Hepatocyte (in vitro differentiated cells): ENCODE data around the gene XXYLT1.

Experiments
- EZH2 ChIP-seq: fragments of 200-600 bp; sonication (generic); IDR thresholded peaks from 2 replicates; pipeline ENCODE4 v1.6.1; 2016; ENCODE audit warnings: antibody characterized with exemption, mild to moderate bottlenecking, borderline replicate concordance
- EZH2phosphoT487 ChIP-seq: fragments of 200-600 bp; sonication (generic); IDR thresholded peaks from one replicate; pipeline ENCODE4 v1.6.1; 2018; ENCODE audit warnings: antibody characterized with exemption, mild to moderate bottlenecking, low read depth, moderate library complexity; ENCODE audit not compliant: unreplicated experiment, severe bottlenecking
- TF ChIP-seq, protein P1 (sequence below): fragments of 200-600 bp; sonication (generic); IDR thresholded peaks from 2 replicates; pipeline ENCODE4 v1.5.1; 2016; ENCODE audit warnings: antibody characterized with exemption, mild to moderate bottlenecking; ENCODE audit not compliant: poor library complexity

- TF ChIP-seq, protein P1, sequence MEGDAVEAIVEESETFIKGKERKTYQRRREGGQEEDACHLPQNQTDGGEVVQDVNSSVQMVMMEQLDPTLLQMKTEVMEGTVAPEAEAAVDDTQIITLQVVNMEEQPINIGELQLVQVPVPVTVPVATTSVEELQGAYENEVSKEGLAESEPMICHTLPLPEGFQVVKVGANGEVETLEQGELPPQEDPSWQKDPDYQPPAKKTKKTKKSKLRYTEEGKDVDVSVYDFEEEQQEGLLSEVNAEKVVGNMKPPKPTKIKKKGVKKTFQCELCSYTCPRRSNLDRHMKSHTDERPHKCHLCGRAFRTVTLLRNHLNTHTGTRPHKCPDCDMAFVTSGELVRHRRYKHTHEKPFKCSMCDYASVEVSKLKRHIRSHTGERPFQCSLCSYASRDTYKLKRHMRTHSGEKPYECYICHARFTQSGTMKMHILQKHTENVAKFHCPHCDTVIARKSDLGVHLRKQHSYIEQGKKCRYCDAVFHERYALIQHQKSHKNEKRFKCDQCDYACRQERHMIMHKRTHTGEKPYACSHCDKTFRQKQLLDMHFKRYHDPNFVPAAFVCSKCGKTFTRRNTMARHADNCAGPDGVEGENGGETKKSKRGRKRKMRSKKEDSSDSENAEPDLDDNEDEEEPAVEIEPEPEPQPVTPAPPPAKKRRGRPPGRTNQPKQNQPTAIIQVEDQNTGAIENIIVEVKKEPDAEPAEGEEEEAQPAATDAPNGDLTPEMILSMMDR = no peak
- TF ChIP-seq EZH2 = no peak
- no peak for TF ChIP-seq EZH2phosphoT487
These were observed 232.8 kb downstream of the XXYLT1 start for GRCh38 chr3:195038161-195038560.
